SK-N-MC (cell line): ENCODE results near the gene RRP12.

Experiments
- DNase-seq: peaks from one replicate; pipeline ENCODE4 v3.0.0-alpha.2; 2011; ENCODE audit warnings: low read depth, low spot score
- H3K27ac ChIP-seq: fragments of 200-600 bp; sonication (generic); 2 replicates; pipeline ENCODE4 v1.5.1; 2016; ENCODE audit warnings: mixed run types
- H3K36me3 ChIP-seq: fragments of 200-600 bp; sonication (generic); 2 replicates; pipeline ENCODE4 v1.6.1; 2017; ENCODE audit warnings: antibody characterized with exemption, low read length, mixed read lengths; ENCODE audit not compliant: insufficient read depth
- H3K4me3 ChIP-seq: fragments of 200-600 bp; sonication (generic); 2 replicates; pipeline ENCODE4 v1.5.1; 2016
- H3K9ac ChIP-seq: fragments of 200-600 bp; sonication (generic); 2 replicates; pipeline ENCODE4 v1.8.0; 2017; ENCODE audit warnings: mixed run types, mixed read lengths; ENCODE audit not compliant: insufficient read length
- H3K9me3 ChIP-seq: fragments of 200-600 bp; sonication (generic); 2 replicates; pipeline ENCODE4 v1.6.1; 2017; ENCODE audit warnings: low read depth, mild to moderate bottlenecking, antibody characterized with exemption, low read length, moderate library complexity, mixed read lengths
- EZH2 ChIP-seq: fragments of 200-600 bp; sonication (generic); IDR thresholded peaks from one replicate; pipeline ENCODE4 v1.6.1; 2017; ENCODE audit warnings: antibody characterized with exemption
- FOXP2 ChIP-seq: optimal IDR thresholded peaks from 2 replicates; pipeline ENCODE3; 2011; ENCODE audit warnings: mild to moderate bottlenecking, moderate library complexity; ENCODE audit not compliant: insufficient read depth; ENCODE audit errors: extremely low read length, control extremely low read depth
- POLR2AphosphoS5 ChIP-seq: IDR thresholded peaks from 2 replicates; pipeline ENCODE4 v1.6.1; 2012; ENCODE audit warnings: mild to moderate bottlenecking, low read depth, low read length, borderline replicate concordance

The RRP12 gene

GRCh38 chr10:97400665-97401454 is at the start of gene RRP12:
TSS of gene RRP12 (minus strand) at chr10:97401340. CDS start at chr10:97401231, 109 bp downstream.
- TF ChIP-seq POLR2AphosphoS5 (peak; percentile 66; the same call in 1 of the 2 replicates), FOXP2 (no peak)
- no peaks in the 10 kb centered on the region for H3K9me3 ChIP-seq
- peak within 1 kb of the TSS; percentile 87 for H3K4me3 ChIP-seq
- no peak within 1 kb of the TSS for H3K27ac ChIP-seq
- H3K9ac ChIP-seq: peak within 1 kb of the TSS; percentile 78
- peaks cover 6% of the 10 kb centered on the region; the same call in 1 of the 2 replicates for H3K36me3 ChIP-seq
- peak; percentile 60 for DNase-seq

- Histone ChIP-seq H3K4me3 (no peak overlapping the region), H3K9ac (no peak overlapping the region), H3K27ac (no peak overlapping the region), H3K9me3 (no peaks in the 10 kb centered on the region), H3K36me3 (no peaks in the 10 kb centered on the region; the same call in 1 of the 2 replicates)
- DNase-seq: no peak
- no peak for TF ChIP-seq EZH2
These were observed 49.7 kb upstream of the RRP12 start for GRCh38 chr10:97450828-97451227.

- no peak for TF ChIP-seq FOXP2
- peak; percentile 70 for TF ChIP-seq POLR2AphosphoS5
- H3K36me3 ChIP-seq: no peaks in the 10 kb centered on the region; the same call in 1 of the 2 replicates
- H3K9me3 ChIP-seq: no peaks in the 10 kb centered on the region
- peak; percentile 57 for DNase-seq
- peak within 1 kb of the TSS; percentile 77 for H3K9ac ChIP-seq
- no peak within 1 kb of the TSS for H3K27ac ChIP-seq
- H3K4me3 ChIP-seq: peak within 1 kb of the TSS; percentile 88
These were observed 44.8 kb upstream of the RRP12 start, which contains the start of the genes EXOSC1 and ZDHHC16 for GRCh38 chr10:97445722-97446639. TSS of gene EXOSC1 (minus strand) at chr10:97446006. CDS start at chr10:97445985, 21 bp downstream. TSS of gene ZDHHC16 (plus strand) at chr10:97446175. CDS start at chr10:97451676, 5,501 bp downstream.

GRCh38 chr10:97445357-97445721 is 44.2 kb upstream of the RRP12 start:
- Histone ChIP-seq H3K4me3 (peak overlapping the region; percentile 88), H3K27ac (no peak overlapping the region), H3K9ac (peak overlapping the region; percentile 75), H3K36me3 (no peaks in the 10 kb centered on the region; the same call in 1 of the 2 replicates), H3K9me3 (no peaks in the 10 kb centered on the region)
- no peak for DNase-seq
- TF ChIP-seq FOXP2 (no peak), POLR2AphosphoS5 (no peak), EZH2 (no peak)

- Histone ChIP-seq H3K9ac (no peak overlapping the region), H3K4me3 (no peak overlapping the region)
- TF ChIP-seq FOXP2 (no peak), POLR2AphosphoS5 (no peak), EZH2 (no peak)
These were observed 43.1 kb upstream of the RRP12 start for GRCh38 chr10:97444212-97444611.

GRCh38 chr10:97442277-97442676 is 41.1 kb upstream of the RRP12 start:
- Histone ChIP-seq H3K27ac (no peak overlapping the region), H3K9me3 (no peaks in the 10 kb centered on the region), H3K4me3 (no peak overlapping the region), H3K9ac (no peak overlapping the region), H3K36me3 (no peaks in the 10 kb centered on the region; the same call in 1 of the 2 replicates)
- DNase-seq: no peak
- no peak for TF ChIP-seq EZH2
- no peak for TF ChIP-seq FOXP2
- TF ChIP-seq POLR2AphosphoS5: no peak

More at GRCh38 chr10:97444212-97444611, 43.1 kb upstream of the RRP12 start:
- Histone ChIP-seq H3K9me3 (no peaks in the 10 kb centered on the region), H3K27ac (no peak overlapping the region), H3K36me3 (no peaks in the 10 kb centered on the region; the same call in 1 of the 2 replicates)
- no peak for DNase-seq

GRCh38 chr10:97435211-97435610 is 34.1 kb upstream of the RRP12 start:
- H3K36me3 ChIP-seq: peaks cover 16% of the 10 kb centered on the region; the same call in 1 of the 2 replicates
- no peaks in the 10 kb centered on the region for H3K9me3 ChIP-seq
- H3K9ac ChIP-seq: no peak overlapping the region
- no peak for DNase-seq
- no peak overlapping the region for H3K4me3 ChIP-seq
- H3K27ac ChIP-seq: no peak overlapping the region
- TF ChIP-seq FOXP2: no peak
- TF ChIP-seq EZH2: no peak
- TF ChIP-seq POLR2AphosphoS5: 0 out of 2 replicates have a peak, but pooled peaks have one; percentile 3

GRCh38 chr10:97434557-97434956 is 33.4 kb upstream of the RRP12 start:
- Histone ChIP-seq H3K27ac (no peak overlapping the region), H3K4me3 (no peak overlapping the region), H3K9me3 (no peaks in the 10 kb centered on the region), H3K9ac (no peak overlapping the region), H3K36me3 (peaks cover 23% of the 10 kb centered on the region)
- TF ChIP-seq POLR2AphosphoS5: peak; percentile 4
- TF ChIP-seq FOXP2: no peak
- no peak for TF ChIP-seq EZH2
- DNase-seq: no peak

GRCh38 chr10:97434055-97434454 is 32.9 kb upstream of the RRP12 start:
- Histone ChIP-seq H3K9ac (no peak overlapping the region), H3K4me3 (no peak overlapping the region), H3K36me3 (peaks cover 26% of the 10 kb centered on the region), H3K27ac (no peak overlapping the region), H3K9me3 (no peaks in the 10 kb centered on the region)
- TF ChIP-seq POLR2AphosphoS5: no peak; the same call in 1 of the 2 replicates
- TF ChIP-seq FOXP2: no peak
- no peak for TF ChIP-seq EZH2
- no peak for DNase-seq
